Adrenal gland (tissue), 12 donors: ENCODE data around the gene DIPK1C. TPM values are rescaled to one million over a fixed set of nuclear protein-coding genes. Genes with fewer than 3 reads are reported as not detected.
A peak's percentile ranks its signal among the peaks of the same experiment; 100 is the strongest.

ENCODE experiments used
- DNase-seq, 7 donors: peaks; one replicate each; pipeline ENCODE4 v3.0.0-alpha.2; 2019 to 2020
- H3K27ac ChIP-seq, 5 donors: fragments of 200-600 bp; sonication (generic) in 4 of 5; 1 replicate in 3 of 5; 2 replicates in 2 of 5; pipeline versions ENCODE4 v1.5.1 to v1.8.0; 2016 to 2020; ENCODE audit warnings: mild to moderate bottlenecking in 1 of 5
- H3K27me3 ChIP-seq: fragments of 200-600 bp; 2 replicates; pipeline ENCODE4 v1.8.0; 2021
- H3K36me3 ChIP-seq, 2 donors: fragments of 200-600 bp; replicated peaks in 1 of 2; 1 replicate in 1 of 2; 2 replicates in 1 of 2; pipeline versions ENCODE4 v1.5.1 to v1.8.0; 2018 to 2022
- H3K4me1 ChIP-seq, 2 donors: fragments of 200-600 bp; replicated peaks in 1 of 2; 1 replicate in 1 of 2; 2 replicates in 1 of 2; pipeline versions ENCODE4 v1.5.1 to v1.8.0; 2018 to 2021
- H3K4me3 ChIP-seq, 4 donors: fragments of 200-600 bp; sonication (generic) in 3 of 4; one replicate each; pipeline ENCODE4 v1.5.1; 2016 to 2018
- H3K9me3 ChIP-seq, 3 donors: fragments of 200-600 bp; sonication (generic) in 1 of 3; replicated peaks in 1 of 3; 1 replicate in 2 of 3; 2 replicates in 1 of 3; pipeline versions ENCODE4 v1.5.1 to v1.8.0; 2016 to 2021
- CTCF ChIP-seq, 6 experiments: fragments of 450-650 bp in 4 of 6; fragments of 200-600 bp in 2 of 6; sonication (generic) in 1 of 6; IDR thresholded peaks; 1 replicate in 5 of 6; 2 replicates in 1 of 6; pipeline versions ENCODE4 v1.5.1 to v1.8.0; 2016 to 2021; ENCODE audit warnings: antibody characterized with exemption in 6 of 6, mild to moderate bottlenecking in 2 of 6, moderate library complexity in 1 of 6
- POLR2A ChIP-seq, 2 donors: fragments of 450-650 bp; IDR thresholded peaks; one replicate each; pipeline ENCODE4 v1.6.1; 2017; ENCODE audit warnings: antibody characterized with exemption in 2 of 2, mild to moderate bottlenecking in 2 of 2, moderate library complexity in 1 of 2
- WGBS, 4 donors: extraction: QIAGEN DNeasy Blood & Tissue Kit in 2 of 4; methylation state at CpG; one replicate each; pipeline versions ENCODE4 v1.1.5 to v1.1.7; 2013 to 2017; 5-methylcytosine and 5-hydroxymethylcytosine counted together
- intact Hi-C, 2 donors: fragments of 100-400 bp; cut with DNase I; formaldehyde crosslinking; loops; one replicate each; pipeline versions ENCODE4 v1.14.1 to v1.15.0; 2022 to 2023
- polyA plus RNA-seq, 3 donors: library from polyadenylated mRNA; stranded (reverse); fragments of 200-250 nt in 2 of 3; fragments of 350-450 nt in 1 of 3; fragmentation: Illumina TruSeq in 1 of 3; extraction: RNeasy Lipid Tissue Mini Kit (QIAGEN cat#74804) in 1 of 3; gene quantifications; one replicate each; pipeline ENCODE4 v1.2.3, GENCODE V29; 2013 to 2014
- total RNA-seq, 9 donors: library from RNA; depleted of rRNA in 4 of 9; stranded (reverse); fragments of >200 nt in 4 of 9; fragments of 120-200 nt in 1 of 9; fragmentation: NEBNext Ultra II Directional in 1 of 9; extraction: Animal tissue kit (Norgen Biotek cat#: 25700) in 1 of 9; gene quantifications; one replicate each; pipeline versions ENCODE4 v1.1.0 to v1.2.4, GENCODE V29; 2013 to 2023
- donor health status: healthy with polysubstance abuse.
- donor health status: Bipolar disorder and iron deficiency.
- donor health status: DM: yes; HTN: yes; CAD: no.
- donor health status: DM: no; HTN: no; CAD: no.
- donor health status: DM: no; HTN: no; CAD: no.
- donor health status: DM: yes; HTN: yes; CAD: no.

DIPK1C gene
- total and polyA plus RNA-seq, 12 donors: 0.17 to 0.37 (median 0.22) TPM; not detected in 9

GRCh38 chr18:74496508-74497323 lies 39.6 kb upstream of the DIPK1C start:
- 2 to 31% (median 3%) methylated on average over 4 to 48 of the region's 48 CpGs for WGBS, 4 donors
- H3K9me3 ChIP-seq: no peaks in the 10 kb centered on the region
- intact Hi-C loops: loop anchor here in 1 of 2 donors (10.0 kb wide), 1 partner anchor 98 kb away; the partner anchor contains the start of gene ZNF407
- peak overlapping the region; percentile 49 to 95 (median 86) for H3K27ac ChIP-seq
- H3K4me1 ChIP-seq: peaks cover 7 to 9% of the 10 kb centered on the region in 2 donors
- no peaks in the 10 kb centered on the region for H3K27me3 ChIP-seq
- peaks cover 0 to 5% of the 10 kb centered on the region in 2 donors for H3K36me3 ChIP-seq
- H3K4me3 ChIP-seq: peak overlapping the region; percentile 56 to 93 (median 82)
- TF ChIP-seq POLR2A (IDR thresholded peaks at IDR 0.05) (peak in 1 of 2 donors; percentile 8), CTCF (IDR thresholded peaks at IDR 0.05) (peak in 5 of 6 experiments; percentile 10 to 40 (median 20))
- DNase-seq: peak in 6 of 7 donors; percentile 67 to 80 (median 70)

- peak within 1 kb of the TSS; percentile 49 to 95 (median 86) for H3K27ac ChIP-seq
- DNase-seq: peak; percentile 99 to 100 (median 100)
- peak within 1 kb of the TSS; percentile 56 to 93 (median 82) for H3K4me3 ChIP-seq
- no peak for TF ChIP-seq CTCF (IDR thresholded peaks at IDR 0.05)
- peak; percentile 60 to 73 for TF ChIP-seq POLR2A (IDR thresholded peaks at IDR 0.05)
- no peaks in the 10 kb centered on the region for H3K9me3 ChIP-seq
- no peaks in the 10 kb centered on the region for H3K27me3 ChIP-seq
- intact Hi-C loops: loop anchor here in 1 of 2 donors (10.0 kb wide), 1 partner anchor 99 kb away; the partner anchor contains the start of gene ZNF407
- WGBS, 4 donors: 0 to 2% (median 0%) methylated on average over 22 to 71 of the region's 71 CpGs
- peaks cover 7 to 9% of the 10 kb centered on the region in 2 donors for H3K4me1 ChIP-seq
- H3K36me3 ChIP-seq: no peaks in the 10 kb centered on the region
Measured at GRCh38 chr18:74495581-74496507, 38.7 kb upstream of the DIPK1C start, which contains the start of gene CNDP2. Gene CNDP2 (plus strand): TSS chr18:74496363. CDS start chr18:74499974, 3,611 bp downstream.

- Histone ChIP-seq H3K9me3 (no peaks in the 10 kb centered on the region), H3K4me1 (peaks cover 7 to 9% of the 10 kb centered on the region in 2 donors), H3K27ac (no peak overlapping the region), H3K36me3 (no peaks in the 10 kb centered on the region), H3K4me3 (no peak overlapping the region), H3K27me3 (no peaks in the 10 kb centered on the region)
- intact Hi-C loops: loop anchor here in 1 of 2 donors (10.0 kb wide), 1 partner anchor 100 kb away; the partner anchor contains the start of gene ZNF407
- WGBS, 4 donors: 48 to 69% (median 56%) methylated on average over 1 of the region's 1 CpG
- DNase-seq: no peak
- TF ChIP-seq POLR2A (IDR thresholded peaks at IDR 0.05) (no peak), CTCF (IDR thresholded peaks at IDR 0.05) (no peak)
Measured at GRCh38 chr18:74494514-74494913, 37.4 kb upstream of the DIPK1C start.
